TTC549 (cell line): ENCODE data around the gene CEP72.
"Not testable (repeated sequence)": the region's sequence is repeated elsewhere in the genome, so short reads cannot be mapped to it uniquely, and the experiment has no call there.

Source experiments
- FAIRE-seq: peaks from 2 replicates; lab custom pipeline; 2012; peaks lifted over from hg19 to GRCh38; lab: Jason Lieb, UNC

CEP72 gene

GRCh38 chr5:598564-598890 lies 13.6 kb upstream of the CEP72 start:
- FAIRE-seq = no peak

GRCh38 chr5:600886-601541 lies 11.1 kb upstream of the CEP72 start:
- FAIRE-seq = no peak

- FAIRE-seq = no peak
These were observed 10.2 kb upstream of the CEP72 start for GRCh38 chr5:601771-602465.

GRCh38 chr5:602466-603035 lies 9.6 kb upstream of the CEP72 start:
- FAIRE-seq = no peak

GRCh38 chr5:603081-603998 lies 8.8 kb upstream of the CEP72 start:
- no peak for FAIRE-seq

- no peak for FAIRE-seq
These were observed 7.7 kb upstream of the CEP72 start for GRCh38 chr5:604391-604831.

- FAIRE-seq = not testable (repeated sequence)
These were observed 7.0 kb upstream of the CEP72 start for GRCh38 chr5:605090-605489.

GRCh38 chr5:606061-606460 lies 6.1 kb upstream of the CEP72 start:
- FAIRE-seq = no peak

GRCh38 chr5:606526-607399 lies 5.4 kb upstream of the CEP72 start:
- no peak for FAIRE-seq

GRCh38 chr5:607541-608428 lies 4.4 kb upstream of the CEP72 start:
- no peak for FAIRE-seq

GRCh38 chr5:608429-609370 lies 3.4 kb upstream of the CEP72 start:
- FAIRE-seq = no peak

- no peak for FAIRE-seq
These were observed 2.6 kb upstream of the CEP72 start for GRCh38 chr5:609506-609905.

- no peak for FAIRE-seq
These were observed 2.0 kb upstream of the CEP72 start for GRCh38 chr5:610011-610743.

- FAIRE-seq = no peak
These were observed 1.1 kb upstream of the CEP72 start for GRCh38 chr5:610744-611730.

GRCh38 chr5:612498-613424 lies 621 bp downstream of the CEP72 start:
- no peak for FAIRE-seq

- no peak for FAIRE-seq
These were observed 4.4 kb downstream of the CEP72 start for GRCh38 chr5:616484-617039.
